HG03460 (cell line): Measurements from ENCODE around the gene PMVK.

Experiments
- ATAC-seq: cut with Tn5 transposase; IDR thresholded peaks from one replicate; pipeline ENCODE4 v1.9.1; 2021; ENCODE audit not compliant: unreplicated experiment

Gene PMVK

GRCh38 chr1:154951901-154952657 lies 15.6 kb upstream of the PMVK start:
- ATAC-seq = no peak

GRCh38 chr1:154948079-154948478 lies 11.6 kb upstream of the PMVK start:
- no peak for ATAC-seq

GRCh38 chr1:154945962-154946850 lies 9.7 kb upstream of the PMVK start:
- ATAC-seq = no peak

- no peak for ATAC-seq
Measured at GRCh38 chr1:154945160-154945961, 8.8 kb upstream of the PMVK start.

GRCh38 chr1:154944401-154945159 lies 8.1 kb upstream of the PMVK start:
- ATAC-seq = no peak

GRCh38 chr1:154943649-154944400 lies 7.3 kb upstream of the PMVK start:
- ATAC-seq = no peak

- ATAC-seq = no peak
Measured at GRCh38 chr1:154941333-154942013, 5.0 kb upstream of the PMVK start.

GRCh38 chr1:154940651-154941194 lies 4.2 kb upstream of the PMVK start:
- no peak for ATAC-seq

GRCh38 chr1:154940213-154940560 lies 3.7 kb upstream of the PMVK start:
- ATAC-seq = no peak

- ATAC-seq = no peak
Measured at GRCh38 chr1:154938604-154939399, 2.3 kb upstream of the PMVK start.

- no peak for ATAC-seq
Measured at GRCh38 chr1:154937988-154938386, 1.5 kb upstream of the PMVK start.

- ATAC-seq = peak; percentile 45
Measured at GRCh38 chr1:154937085-154937987, 817 bp upstream of the PMVK start.

GRCh38 chr1:154935749-154936554 lies 567 bp downstream of the PMVK start:
- ATAC-seq = no peak

- ATAC-seq = no peak
Measured at GRCh38 chr1:154934358-154934948, 2.1 kb downstream of the PMVK start.

- no peak for ATAC-seq
Measured at GRCh38 chr1:154931940-154932487, 4.5 kb downstream of the PMVK start.

- no peak for ATAC-seq
Measured at GRCh38 chr1:154926201-154926600, 10.3 kb downstream of the PMVK start.
